ENCODE data around the gene SCEL. TPM values are rescaled to one million over a fixed set of nuclear protein-coding genes. Genes with fewer than 3 reads are reported as not detected.

The SCEL gene
- total and polyA plus RNA-seq, 7 experiments from 2014 or later = not detected

DNA sequence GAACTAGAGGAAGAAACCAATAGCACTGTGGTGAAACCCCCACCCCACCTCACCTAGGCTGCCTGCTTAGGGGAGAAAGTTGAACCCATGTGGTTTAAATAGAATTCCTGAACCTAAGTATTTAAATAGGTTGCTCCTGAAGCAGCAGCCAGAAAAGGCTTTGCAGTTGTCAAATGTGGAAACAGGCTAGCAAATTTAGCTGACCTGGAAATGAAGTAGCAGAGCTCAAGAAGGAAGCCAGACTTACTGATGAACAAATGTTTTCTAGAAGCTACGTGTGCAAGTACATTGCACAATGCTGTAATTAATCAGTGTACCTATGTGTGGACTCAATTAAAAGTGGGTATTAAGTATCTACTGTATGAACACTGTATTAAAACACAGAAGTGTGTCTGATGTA, 61.3 kb downstream of the SCEL start:
- Histone ChIP-seq H3K4me3 (ENCODE audit: low read length) (no peak overlapping the region), H3K36me3 (ENCODE audit: control insufficient read depth in 2 of 3, insufficient read depth in 3 of 3, low read length in 3 of 3) (no peaks in the 10 kb centered on the region), H3K4me1 (ENCODE audit: control insufficient read depth in 2 of 2, insufficient read depth in 2 of 2, low read length in 2 of 2) (no peaks in the 10 kb centered on the region), H3K27me3 (ENCODE audit: control insufficient read depth in 2 of 2, insufficient read depth in 2 of 2, low read length in 2 of 2) (peaks cover 3% of the 10 kb centered on the region in 2 donors), H3K9me3 (ENCODE audit: control insufficient read depth in 2 of 3, low read length in 3 of 3) (no peaks in the 10 kb centered on the region), H3K27ac (ENCODE audit: low read depth, low read length) (no peak overlapping the region)
- H3K27me3 Mint-ChIP-seq = peaks cover 17 to 34% (median 23%) of the 10 kb centered on the region in 5 donors
- ATAC-seq = no peak
- ChIA-PET POLR2A (no interaction called here), CTCF (interaction anchor here (0.9 kb wide), 1 partner anchor 154 kb away, joined by 3 read pairs; no protein-coding TSS in a partner anchor)
- H3K4me3 Mint-ChIP-seq = no peak overlapping the region
- no peak for DNase-seq
- intact Hi-C loops (cut with micrococcal nuclease) = no loop called here
- H3K9me3 Mint-ChIP-seq = no peaks in the 10 kb centered on the region
- H3K36me3 Mint-ChIP-seq = no peaks in the 10 kb centered on the region
- no peak overlapping the region for H3K27ac Mint-ChIP-seq
- H3K4me1 Mint-ChIP-seq = no peaks in the 10 kb centered on the region

DNA sequence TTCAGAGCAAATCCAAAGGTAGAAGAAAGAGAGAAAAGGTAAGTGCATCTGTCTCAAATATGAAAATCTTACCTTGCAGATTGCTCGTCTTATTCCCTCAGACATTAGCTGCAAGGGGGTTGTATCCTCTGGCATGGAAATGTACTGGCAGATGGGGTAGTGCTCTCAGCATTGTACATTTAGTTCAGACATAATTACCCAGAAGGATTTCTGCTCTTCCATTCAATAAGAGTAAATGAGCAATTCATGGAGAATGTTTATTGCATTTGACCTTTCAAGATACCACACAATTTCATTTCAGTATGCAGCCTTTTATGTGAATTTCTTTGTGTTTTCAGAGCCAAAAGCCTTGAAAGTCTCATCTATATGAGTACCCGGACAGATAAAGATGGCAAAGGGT, 63.8 kb downstream of the SCEL start:
- Mint-ChIP-seq H3K36me3 (no peaks in the 10 kb centered on the region), H3K4me1 (no peaks in the 10 kb centered on the region), H3K27ac (no peak overlapping the region), H3K4me3 (no peak overlapping the region), H3K9me3 (no peaks in the 10 kb centered on the region), H3K27me3 (peaks cover under 1 to 19% (median 17%) of the 10 kb centered on the region in 5 donors)
- ChIA-PET CTCF (no interaction called here), POLR2A (no interaction called here)
- Histone ChIP-seq H3K9me3 (ENCODE audit: control insufficient read depth in 2 of 3, low read length in 3 of 3) (no peaks in the 10 kb centered on the region), H3K27ac (ENCODE audit: low read depth, low read length) (no peak overlapping the region), H3K4me1 (ENCODE audit: control insufficient read depth in 2 of 2, insufficient read depth in 2 of 2, low read length in 2 of 2) (no peaks in the 10 kb centered on the region), H3K4me3 (ENCODE audit: low read length) (no peak overlapping the region), H3K27me3 (ENCODE audit: control insufficient read depth in 2 of 2, insufficient read depth in 2 of 2, low read length in 2 of 2) (peaks cover 0 to 1% of the 10 kb centered on the region in 2 donors), H3K36me3 (ENCODE audit: control insufficient read depth in 2 of 3, insufficient read depth in 3 of 3, low read length in 3 of 3) (no peaks in the 10 kb centered on the region)
- ATAC-seq (no peak), DNase-seq (no peak)
- intact Hi-C loops (cut with micrococcal nuclease) = no loop called here

DNA sequence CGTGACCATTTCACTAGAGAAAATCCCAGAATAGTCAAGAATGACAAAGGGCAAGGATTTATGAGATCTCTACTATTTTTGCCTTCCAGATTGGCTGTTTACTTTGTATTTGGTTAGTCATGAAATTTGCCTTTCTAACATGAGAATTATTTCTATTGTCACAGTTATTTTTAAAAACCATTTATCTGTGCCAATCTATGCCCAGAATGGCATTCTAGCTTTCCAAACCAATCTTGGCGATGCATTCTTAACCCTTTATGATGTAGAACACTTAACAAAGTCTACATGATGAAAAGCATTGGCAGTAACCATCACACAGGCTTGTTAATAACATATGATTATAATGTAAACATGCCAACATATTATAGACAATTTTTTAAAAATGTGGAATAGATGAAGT, 65.2 kb downstream of the SCEL start:
- H3K4me1 Mint-ChIP-seq = no peaks in the 10 kb centered on the region
- ATAC-seq = no peak
- H3K27me3 Mint-ChIP-seq = peaks cover 0 to 13% (median 10%) of the 10 kb centered on the region in 5 donors
- Histone ChIP-seq H3K9me3 (ENCODE audit: control insufficient read depth in 2 of 3, low read length in 3 of 3) (no peaks in the 10 kb centered on the region), H3K4me3 (ENCODE audit: low read length) (no peak overlapping the region), H3K27me3 (ENCODE audit: control insufficient read depth in 2 of 2, insufficient read depth in 2 of 2, low read length in 2 of 2) (no peaks in the 10 kb centered on the region), H3K4me1 (ENCODE audit: control insufficient read depth in 2 of 2, insufficient read depth in 2 of 2, low read length in 2 of 2) (no peaks in the 10 kb centered on the region), H3K27ac (ENCODE audit: low read depth, low read length) (no peak overlapping the region), H3K36me3 (ENCODE audit: control insufficient read depth in 2 of 3, insufficient read depth in 3 of 3, low read length in 3 of 3) (no peaks in the 10 kb centered on the region)
- H3K4me3 Mint-ChIP-seq = no peak overlapping the region
- DNase-seq = no peak
- H3K36me3 Mint-ChIP-seq = no peaks in the 10 kb centered on the region
- intact Hi-C loops (cut with micrococcal nuclease) = no loop called here
- H3K27ac Mint-ChIP-seq = no peak overlapping the region
- ChIA-PET CTCF (interaction anchor here (0.6 kb wide), 1 partner anchor 21 kb away, joined by 3 read pairs; no protein-coding TSS in a partner anchor), POLR2A (no interaction called here)
- no peaks in the 10 kb centered on the region for H3K9me3 Mint-ChIP-seq

DNA sequence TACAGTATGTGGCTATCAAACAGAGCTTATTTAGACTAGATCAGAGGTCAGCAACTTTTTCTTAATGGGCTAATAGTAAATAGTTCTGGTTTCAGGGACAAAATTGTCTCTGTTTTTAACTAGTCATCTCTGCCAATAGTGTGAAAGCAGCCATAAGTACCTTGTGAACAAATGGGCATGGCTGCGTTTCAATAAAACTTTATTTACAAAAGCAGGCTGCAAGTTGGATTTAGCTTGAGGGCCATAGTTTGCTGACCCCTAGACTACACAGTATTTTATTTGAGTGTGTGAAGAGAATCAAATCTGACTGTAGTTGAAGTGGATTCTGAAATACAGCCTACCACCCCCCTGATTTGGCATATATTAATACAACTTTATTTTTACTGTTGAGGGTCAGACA, 75.6 kb downstream of the SCEL start:
- Histone ChIP-seq H3K9me3 (ENCODE audit: control insufficient read depth in 2 of 3, low read length in 3 of 3) (no peaks in the 10 kb centered on the region), H3K36me3 (ENCODE audit: control insufficient read depth in 2 of 3, insufficient read depth in 3 of 3, low read length in 3 of 3) (no peaks in the 10 kb centered on the region), H3K27me3 (ENCODE audit: control insufficient read depth in 2 of 2, insufficient read depth in 2 of 2, low read length in 2 of 2) (no peaks in the 10 kb centered on the region), H3K27ac (ENCODE audit: low read depth, low read length) (no peak overlapping the region), H3K4me3 (ENCODE audit: low read length) (no peak overlapping the region), H3K4me1 (ENCODE audit: control insufficient read depth in 2 of 2, insufficient read depth in 2 of 2, low read length in 2 of 2) (no peaks in the 10 kb centered on the region)
- DNase-seq (no peak), ATAC-seq (no peak)
- Mint-ChIP-seq H3K27ac (no peak overlapping the region), H3K27me3 (peaks cover 0 to 9% (median 4%) of the 10 kb centered on the region in 5 donors), H3K9me3 (no peaks in the 10 kb centered on the region), H3K4me3 (no peak overlapping the region), H3K36me3 (no peaks in the 10 kb centered on the region), H3K4me1 (no peaks in the 10 kb centered on the region)
- ChIA-PET CTCF (no interaction called here), POLR2A (no interaction called here)
- intact Hi-C loops (cut with micrococcal nuclease) = no loop called here

DNA sequence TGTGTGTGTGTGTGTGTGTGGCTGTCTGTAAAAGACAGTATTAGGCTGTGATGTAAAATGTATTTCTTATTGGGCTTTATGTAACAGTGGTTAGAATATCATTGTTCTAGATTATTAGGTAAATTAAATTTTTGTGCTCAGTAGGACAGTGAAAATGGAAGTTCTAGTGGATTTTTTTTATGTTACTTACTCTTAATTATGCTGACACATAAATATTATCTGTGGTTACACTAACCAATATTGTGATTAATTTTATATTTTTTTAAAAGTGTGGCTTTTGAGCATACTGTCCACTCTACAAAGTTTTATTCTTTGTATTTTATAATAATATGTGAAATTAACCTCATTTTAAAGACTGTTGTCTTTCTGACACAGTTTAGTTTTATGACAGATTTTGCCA, 80.5 kb downstream of the SCEL start:
- Histone ChIP-seq H3K4me1 (ENCODE audit: control insufficient read depth in 2 of 2, insufficient read depth in 2 of 2, low read length in 2 of 2) (no peaks in the 10 kb centered on the region), H3K9me3 (ENCODE audit: control insufficient read depth in 2 of 3, low read length in 3 of 3) (no peaks in the 10 kb centered on the region), H3K27me3 (ENCODE audit: control insufficient read depth in 2 of 2, insufficient read depth in 2 of 2, low read length in 2 of 2) (no peaks in the 10 kb centered on the region), H3K27ac (ENCODE audit: low read depth, low read length) (no peak overlapping the region), H3K4me3 (ENCODE audit: low read length) (no peak overlapping the region), H3K36me3 (ENCODE audit: control insufficient read depth in 2 of 3, insufficient read depth in 3 of 3, low read length in 3 of 3) (no peaks in the 10 kb centered on the region)
- Mint-ChIP-seq H3K27me3 (peaks cover 8 to 24% (median 14%) of the 10 kb centered on the region in 5 donors), H3K36me3 (no peaks in the 10 kb centered on the region), H3K4me1 (peaks cover 0 to 3% (median 0%) of the 10 kb centered on the region in 7 donors), H3K4me3 (no peak overlapping the region), H3K27ac (no peak overlapping the region), H3K9me3 (no peaks in the 10 kb centered on the region)
- ATAC-seq (no peak), DNase-seq (no peak)
- POLR2A ChIA-PET = no interaction called here
- CTCF ChIA-PET = no interaction called here
- intact Hi-C loops (cut with micrococcal nuclease) = no loop called here

DNA sequence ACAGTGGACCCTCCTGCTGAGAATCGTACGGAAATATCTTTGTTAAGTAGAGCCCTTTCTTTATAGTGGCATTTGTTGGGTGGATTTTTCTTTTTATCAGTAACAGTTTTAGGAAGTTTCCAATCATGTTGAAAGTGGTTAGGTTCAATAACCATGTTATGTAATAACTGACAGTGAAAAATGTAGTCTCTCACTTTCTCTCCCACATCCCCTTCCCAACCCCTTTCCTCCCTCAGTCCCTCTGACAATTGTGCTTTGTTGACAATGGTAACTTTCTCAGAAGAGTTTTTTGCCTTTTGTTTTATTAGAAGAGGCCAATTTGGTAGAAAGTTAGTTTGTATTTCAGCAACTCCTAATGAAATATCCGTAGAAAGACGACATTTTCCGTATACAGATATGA, 84.1 kb downstream of the SCEL start:
- H3K4me3 ChIP-seq (ENCODE audit: low read length) = no peak overlapping the region
- DNase-seq (no peak), ATAC-seq (no peak)
- CTCF ChIA-PET = no interaction called here
- H3K4me1 ChIP-seq (ENCODE audit: control insufficient read depth in 2 of 2, insufficient read depth in 2 of 2, low read length in 2 of 2) = no peaks in the 10 kb centered on the region
- no peak overlapping the region for H3K27ac ChIP-seq (ENCODE audit: low read depth, low read length)
- intact Hi-C loops (cut with micrococcal nuclease) = no loop called here
- no peaks in the 10 kb centered on the region for H3K36me3 ChIP-seq (ENCODE audit: control insufficient read depth in 2 of 3, insufficient read depth in 3 of 3, low read length in 3 of 3)
- Mint-ChIP-seq H3K27me3 (peaks cover 13 to 24% (median 19%) of the 10 kb centered on the region in 5 donors), H3K4me3 (no peak overlapping the region), H3K27ac (no peak overlapping the region), H3K36me3 (no peaks in the 10 kb centered on the region), H3K9me3 (no peaks in the 10 kb centered on the region), H3K4me1 (peaks cover 0 to 3% (median 0%) of the 10 kb centered on the region in 7 donors)
- POLR2A ChIA-PET = no interaction called here
- no peaks in the 10 kb centered on the region for H3K27me3 ChIP-seq (ENCODE audit: control insufficient read depth in 2 of 2, insufficient read depth in 2 of 2, low read length in 2 of 2)
- no peaks in the 10 kb centered on the region for H3K9me3 ChIP-seq (ENCODE audit: control insufficient read depth in 2 of 3, low read length in 3 of 3)

DNA sequence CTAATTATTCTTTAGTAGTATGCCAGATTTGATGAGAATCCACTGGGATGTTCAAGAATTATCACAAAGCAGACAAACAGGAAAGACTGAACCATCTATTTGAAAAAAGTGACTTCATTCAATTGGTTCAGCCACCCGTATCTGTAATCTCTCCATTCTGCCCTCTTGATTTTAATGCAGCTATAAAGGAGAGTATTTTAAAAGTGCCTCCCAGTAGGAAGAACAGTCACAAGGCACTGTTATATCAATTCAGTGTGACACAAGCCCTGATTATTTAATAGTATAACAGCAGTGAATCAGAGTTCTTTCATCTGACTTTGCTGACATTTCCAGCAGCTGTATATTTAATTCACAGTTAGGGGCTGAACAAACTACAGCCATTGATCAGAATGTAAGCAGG, 84.6 kb downstream of the SCEL start:
- ChIA-PET POLR2A (no interaction called here), CTCF (no interaction called here)
- no peaks in the 10 kb centered on the region for H3K36me3 Mint-ChIP-seq
- H3K27me3 Mint-ChIP-seq = peaks cover 13 to 22% (median 15%) of the 10 kb centered on the region in 5 donors
- no peaks in the 10 kb centered on the region for H3K36me3 ChIP-seq (ENCODE audit: control insufficient read depth in 2 of 3, insufficient read depth in 3 of 3, low read length in 3 of 3)
- no peak overlapping the region for H3K27ac ChIP-seq (ENCODE audit: low read depth, low read length)
- DNase-seq = no peak
- no peaks in the 10 kb centered on the region for H3K9me3 ChIP-seq (ENCODE audit: control insufficient read depth in 2 of 3, low read length in 3 of 3)
- no peaks in the 10 kb centered on the region for H3K4me1 ChIP-seq (ENCODE audit: control insufficient read depth in 2 of 2, insufficient read depth in 2 of 2, low read length in 2 of 2)
- no peak overlapping the region for H3K4me3 ChIP-seq (ENCODE audit: low read length)
- no peaks in the 10 kb centered on the region for H3K27me3 ChIP-seq (ENCODE audit: control insufficient read depth in 2 of 2, insufficient read depth in 2 of 2, low read length in 2 of 2)
- intact Hi-C loops (cut with micrococcal nuclease) = no loop called here
- no peaks in the 10 kb centered on the region for H3K9me3 Mint-ChIP-seq
- no peak overlapping the region for H3K27ac Mint-ChIP-seq
- H3K4me1 Mint-ChIP-seq = peaks cover 0 to 3% (median 0%) of the 10 kb centered on the region in 7 donors
- no peak overlapping the region for H3K4me3 Mint-ChIP-seq
- no peak for ATAC-seq
